ENCODE results near the gene TOP3A. TPM values are rescaled to one million over a fixed set of nuclear protein-coding genes. Genes with fewer than 3 reads are reported as not detected.
"Not testable (repeated sequence)": the region's sequence is repeated elsewhere in the genome, so short reads cannot be mapped to it uniquely, and the experiment has no call there.

TOP3A gene
- total RNA-seq, 1 experiment from 2014 or later: 16.3 TPM

- DNase-seq, H3K4me3 ChIP-seq, H3K9me3 ChIP-seq, H3K27me3 ChIP-seq: not testable (repeated sequence)
- peaks cover 26% of the 10 kb centered on the region for H3K36me3 ChIP-seq
Observed at GRCh38 chr17:18303206-18303605, 11.6 kb downstream of the TOP3A start.

GRCh38 chr17:18300725-18301480 lies 13.9 kb downstream of the TOP3A start:
- DNase-seq: no peak
- Histone ChIP-seq H3K9me3 (no peaks in the 10 kb centered on the region), H3K36me3 (peaks cover 20% of the 10 kb centered on the region), H3K4me3 (no peak overlapping the region), H3K27me3 (no peaks in the 10 kb centered on the region)

- DNase-seq, H3K4me3 ChIP-seq, H3K9me3 ChIP-seq, H3K27me3 ChIP-seq: not testable (repeated sequence)
- H3K36me3 ChIP-seq: peaks cover 11% of the 10 kb centered on the region
Observed at GRCh38 chr17:18298061-18298460, 16.7 kb downstream of the TOP3A start.

- no peak overlapping the region for H3K4me3 ChIP-seq
- no peaks in the 10 kb centered on the region for H3K27me3 ChIP-seq
- H3K36me3 ChIP-seq: peaks cover 14% of the 10 kb centered on the region
- no peaks in the 10 kb centered on the region for H3K9me3 ChIP-seq
- no peak for DNase-seq
Observed at GRCh38 chr17:18291718-18292540, 22.9 kb downstream of the TOP3A start.

- Histone ChIP-seq H3K36me3 (peaks cover 14% of the 10 kb centered on the region), H3K4me3 (no peak overlapping the region), H3K27me3 (no peaks in the 10 kb centered on the region), H3K9me3 (no peaks in the 10 kb centered on the region)
- no peak for DNase-seq
Observed at GRCh38 chr17:18285296-18285695, 29.5 kb downstream of the TOP3A start.

GRCh38 chr17:18281788-18282187 lies 33.0 kb downstream of the TOP3A start:
- H3K36me3 ChIP-seq: peaks cover 4% of the 10 kb centered on the region
- no peak for DNase-seq

GRCh38 chr17:18280766-18281371 lies 33.9 kb downstream of the TOP3A start:
- Histone ChIP-seq H3K4me3 (no peak overlapping the region), H3K9me3 (no peaks in the 10 kb centered on the region), H3K36me3 (peaks cover 4% of the 10 kb centered on the region), H3K27me3 (no peaks in the 10 kb centered on the region)
- no peak for DNase-seq

More at GRCh38 chr17:18281788-18282187, 33.0 kb downstream of the TOP3A start:
- H3K9me3 ChIP-seq: no peaks in the 10 kb centered on the region
- no peak overlapping the region for H3K4me3 ChIP-seq
- H3K27me3 ChIP-seq: no peaks in the 10 kb centered on the region

- H3K36me3 ChIP-seq: peaks cover 4% of the 10 kb centered on the region
- H3K4me3 ChIP-seq: no peak overlapping the region
- no peaks in the 10 kb centered on the region for H3K9me3 ChIP-seq
- no peaks in the 10 kb centered on the region for H3K27me3 ChIP-seq
- no peak for DNase-seq
Observed at GRCh38 chr17:18280249-18280648, 34.5 kb downstream of the TOP3A start.

GRCh38 chr17:18278867-18279266 lies 35.9 kb downstream of the TOP3A start:
- peaks cover 4% of the 10 kb centered on the region for H3K36me3 ChIP-seq
- H3K9me3 ChIP-seq: no peaks in the 10 kb centered on the region
- H3K27me3 ChIP-seq: no peaks in the 10 kb centered on the region
- no peak for DNase-seq
- no peak overlapping the region for H3K4me3 ChIP-seq

- H3K9me3 ChIP-seq: no peaks in the 10 kb centered on the region
- peaks cover 4% of the 10 kb centered on the region for H3K36me3 ChIP-seq
- no peaks in the 10 kb centered on the region for H3K27me3 ChIP-seq
- H3K4me3 ChIP-seq: no peak overlapping the region
- no peak for DNase-seq
Observed at GRCh38 chr17:18277076-18277475, 37.7 kb downstream of the TOP3A start.

- H3K36me3 ChIP-seq: no peaks in the 10 kb centered on the region
- no peaks in the 10 kb centered on the region for H3K27me3 ChIP-seq
- DNase-seq: no peak
- H3K9me3 ChIP-seq: no peaks in the 10 kb centered on the region
- no peak overlapping the region for H3K4me3 ChIP-seq
Observed at GRCh38 chr17:18270046-18270931, 44.5 kb downstream of the TOP3A start.

- no peaks in the 10 kb centered on the region; the same call in 1 of the 2 replicates for H3K36me3 ChIP-seq
- DNase-seq: no peak
- H3K9me3 ChIP-seq: no peaks in the 10 kb centered on the region
- no peak overlapping the region for H3K4me3 ChIP-seq
- H3K27me3 ChIP-seq: no peaks in the 10 kb centered on the region
Observed at GRCh38 chr17:18267927-18268711, 46.7 kb downstream of the TOP3A start.

- H3K4me3 ChIP-seq: no peak overlapping the region
- no peak for DNase-seq
- no peaks in the 10 kb centered on the region for H3K9me3 ChIP-seq
- no peaks in the 10 kb centered on the region for H3K27me3 ChIP-seq
- no peaks in the 10 kb centered on the region; the same call in 1 of the 2 replicates for H3K36me3 ChIP-seq
Observed at GRCh38 chr17:18267366-18267765, 47.4 kb downstream of the TOP3A start.

GRCh38 chr17:18263885-18264682 lies 50.7 kb downstream of the TOP3A start:
- DNase-seq: no peak
- no peak overlapping the region for H3K4me3 ChIP-seq
- no peaks in the 10 kb centered on the region; the same call in 1 of the 2 replicates for H3K36me3 ChIP-seq
- H3K27me3 ChIP-seq: no peaks in the 10 kb centered on the region
- no peaks in the 10 kb centered on the region for H3K9me3 ChIP-seq

GRCh38 chr17:18262641-18263040 lies 52.2 kb downstream of the TOP3A start:
- DNase-seq: no peak
- Histone ChIP-seq H3K4me3 (no peak overlapping the region), H3K36me3 (no peaks in the 10 kb centered on the region; the same call in none of the 2 replicates), H3K27me3 (no peaks in the 10 kb centered on the region), H3K9me3 (no peaks in the 10 kb centered on the region)

Measured in MG63 (cell line).